Measurements from ENCODE around the gene ADD1.

ADD1 gene

DNA sequence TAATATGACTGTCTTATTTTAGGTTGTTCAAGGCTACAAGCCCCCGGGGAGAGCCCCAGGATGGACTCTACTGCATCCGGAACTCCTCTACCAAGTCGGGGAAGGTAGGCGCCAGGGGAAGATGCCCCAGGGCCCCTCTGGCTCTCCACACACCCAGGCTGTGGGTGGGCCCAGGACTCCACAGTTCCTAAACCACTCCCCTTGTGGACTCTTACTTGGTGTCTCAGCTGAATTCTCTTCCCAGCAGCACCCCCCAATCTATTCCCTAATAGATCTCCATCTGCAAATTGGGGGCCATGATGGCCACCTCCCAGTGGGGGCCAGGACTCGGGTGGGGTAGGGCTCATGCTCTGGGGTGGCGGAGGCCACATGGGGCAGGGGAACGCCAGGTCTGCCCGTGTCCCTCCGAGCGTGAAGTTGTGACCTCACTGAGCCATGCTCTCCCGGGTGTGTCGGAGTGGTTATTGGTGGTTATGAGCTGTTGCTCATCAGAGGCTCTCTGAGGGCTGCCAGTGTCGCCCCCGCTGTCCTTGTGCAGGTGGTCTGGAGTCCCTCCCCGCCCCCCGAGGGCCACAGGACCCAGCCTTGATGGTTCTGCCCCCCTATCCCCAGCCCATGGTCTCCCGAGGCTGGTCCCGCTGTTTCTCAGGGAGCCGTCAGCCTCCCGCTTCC lies 11.2 kb upstream of the ADD1 start:
- WGBS, 2 experiments: 95 to 96% methylated on average over 20 of the region's 20 CpGs
- no peak overlapping the region for H3K27ac ChIP-seq (ENCODE audit: insufficient read depth, low read depth, low read length, poor library complexity, severe bottlenecking)

GRCh38 chr4:2832981-2833670 lies 10.5 kb upstream of the ADD1 start:
- WGBS, 2 experiments: 94 to 95% methylated on average over 19 of the region's 19 CpGs
- H3K4me1 ChIP-seq (ENCODE audit: control insufficient read depth, insufficient read depth, low read length): peaks cover 14% of the 10 kb centered on the region
- H3K36me3 ChIP-seq (ENCODE audit: control insufficient read depth, insufficient read depth, low read length): peaks cover 18% of the 10 kb centered on the region
- no peak overlapping the region for H3K4me3 ChIP-seq (ENCODE audit: insufficient read depth, low read depth, low read length)
- no peaks in the 10 kb centered on the region for H3K9me3 ChIP-seq (ENCODE audit: control insufficient read depth, low read length)
- H3K27me3 ChIP-seq (ENCODE audit: control insufficient read depth, insufficient read depth, low read length, poor library complexity, severe bottlenecking): no peaks in the 10 kb centered on the region
- no peak overlapping the region for H3K27ac ChIP-seq (ENCODE audit: insufficient read depth, low read depth, low read length, poor library complexity, severe bottlenecking)

More for the DNA sequence above, 11.2 kb upstream of the ADD1 start:
- no peaks in the 10 kb centered on the region for H3K9me3 ChIP-seq (ENCODE audit: control insufficient read depth, low read length)
- H3K36me3 ChIP-seq (ENCODE audit: control insufficient read depth, insufficient read depth, low read length): peaks cover 18% of the 10 kb centered on the region
- H3K4me3 ChIP-seq (ENCODE audit: insufficient read depth, low read depth, low read length): no peak overlapping the region
- peaks cover 10% of the 10 kb centered on the region for H3K4me1 ChIP-seq (ENCODE audit: control insufficient read depth, insufficient read depth, low read length)
- H3K27me3 ChIP-seq (ENCODE audit: control insufficient read depth, insufficient read depth, low read length, poor library complexity, severe bottlenecking): no peaks in the 10 kb centered on the region

DNA sequence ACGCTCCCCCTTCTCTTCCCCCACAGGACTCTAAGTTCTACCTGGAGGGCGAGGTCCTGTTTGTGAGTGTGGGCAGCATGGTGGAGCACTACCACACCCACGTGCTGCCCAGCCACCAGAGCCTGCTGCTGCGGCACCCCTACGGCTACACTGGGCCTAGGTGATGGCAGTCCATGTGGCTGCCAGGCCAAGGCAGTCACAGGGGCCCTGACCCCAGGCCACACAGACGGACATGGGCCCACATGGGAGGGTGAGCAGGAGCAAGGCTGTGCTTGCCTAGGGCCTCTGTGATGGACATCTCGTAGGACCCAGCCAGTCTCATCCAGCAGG lies 10.0 kb upstream of the ADD1 start:
- Histone ChIP-seq H3K27ac (ENCODE audit: insufficient read depth, low read depth, low read length, poor library complexity, severe bottlenecking) (no peak overlapping the region), H3K9me3 (ENCODE audit: control insufficient read depth, low read length) (no peaks in the 10 kb centered on the region), H3K4me3 (ENCODE audit: insufficient read depth, low read depth, low read length) (no peak overlapping the region), H3K4me1 (ENCODE audit: control insufficient read depth, insufficient read depth, low read length) (peaks cover 14% of the 10 kb centered on the region), H3K27me3 (ENCODE audit: control insufficient read depth, insufficient read depth, low read length, poor library complexity, severe bottlenecking) (no peaks in the 10 kb centered on the region), H3K36me3 (ENCODE audit: control insufficient read depth, insufficient read depth, low read length) (peaks cover 18% of the 10 kb centered on the region)
- 94 to 96% methylated on average over 7 of the region's 7 CpGs for WGBS, 2 experiments

DNA sequence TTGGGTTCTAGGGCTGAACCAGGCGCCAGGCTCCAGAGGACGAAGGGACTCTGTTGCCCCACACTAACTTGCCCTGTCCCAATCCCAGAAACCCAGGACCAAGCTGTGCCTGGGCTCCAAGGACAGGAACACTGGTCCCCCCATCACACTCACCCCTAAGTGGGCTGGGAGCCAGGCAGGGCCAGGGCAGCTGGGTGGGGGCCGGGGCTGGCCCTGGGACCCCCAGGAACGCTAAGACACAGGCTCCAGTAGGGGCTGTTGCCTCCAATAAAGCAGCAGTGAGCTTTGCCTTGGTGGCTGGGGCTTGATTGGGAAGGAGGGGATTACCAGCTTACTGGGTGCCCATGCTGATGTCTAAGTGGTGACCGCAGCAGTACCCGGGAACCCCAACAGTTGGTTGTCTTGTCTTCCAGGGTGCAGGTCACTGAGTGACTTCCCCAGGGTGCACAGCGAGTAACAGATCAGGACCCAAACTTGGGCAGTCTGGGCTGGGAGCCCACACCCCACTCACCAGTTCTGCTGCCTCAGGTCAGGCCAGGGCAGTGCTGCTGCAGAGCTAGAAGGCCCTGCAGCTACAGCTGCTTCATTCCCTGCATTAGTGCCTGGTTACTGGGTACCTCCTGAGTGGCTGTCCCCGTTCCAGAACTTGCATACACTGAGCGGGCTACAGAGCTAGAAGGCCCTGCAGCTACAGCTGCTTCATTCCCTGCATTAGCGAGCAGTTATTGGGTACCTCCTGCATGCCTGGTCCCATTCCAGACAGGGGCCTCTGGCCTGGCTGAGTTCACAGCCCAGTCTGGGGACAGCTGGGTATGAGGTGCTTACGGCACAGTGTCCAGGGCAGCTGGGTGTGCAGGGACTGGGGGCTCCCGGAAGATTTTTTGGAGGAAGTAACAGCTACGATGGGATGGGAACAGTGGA lies 9.4 kb upstream of the ADD1 start:
- WGBS, 2 experiments: 91 to 93% methylated on average over 13 of the region's 13 CpGs
- H3K27ac ChIP-seq (ENCODE audit: insufficient read depth, low read depth, low read length, poor library complexity, severe bottlenecking): no peak overlapping the region
- H3K36me3 ChIP-seq (ENCODE audit: control insufficient read depth, insufficient read depth, low read length): peaks cover 18% of the 10 kb centered on the region
- H3K4me3 ChIP-seq (ENCODE audit: insufficient read depth, low read depth, low read length): no peak overlapping the region
- peaks cover 14% of the 10 kb centered on the region for H3K4me1 ChIP-seq (ENCODE audit: control insufficient read depth, insufficient read depth, low read length)
- H3K9me3 ChIP-seq (ENCODE audit: control insufficient read depth, low read length): no peaks in the 10 kb centered on the region
- H3K27me3 ChIP-seq (ENCODE audit: control insufficient read depth, insufficient read depth, low read length, poor library complexity, severe bottlenecking): no peaks in the 10 kb centered on the region

DNA sequence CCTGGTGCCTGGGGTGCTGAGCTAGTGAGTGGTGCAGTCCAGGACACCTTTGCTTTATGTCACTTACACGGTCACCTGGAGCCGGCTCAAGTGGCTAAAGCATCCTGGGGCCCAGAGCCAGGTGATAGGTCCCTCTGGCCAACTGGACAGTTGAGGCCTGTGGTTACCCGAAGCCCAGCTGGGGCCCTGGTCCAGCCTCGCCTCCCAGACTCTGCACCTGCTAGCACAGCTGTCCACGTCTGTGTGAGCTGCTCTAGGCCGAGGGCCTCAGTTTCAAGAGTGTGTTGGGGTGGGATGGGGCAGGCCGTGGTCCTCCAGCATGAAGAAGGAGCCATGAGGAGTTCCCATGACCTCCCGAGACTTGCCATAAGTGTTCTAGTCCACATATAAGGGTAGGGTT lies 7.7 kb upstream of the ADD1 start:
- Histone ChIP-seq H3K36me3 (ENCODE audit: control insufficient read depth, insufficient read depth, low read length) (peaks cover 12% of the 10 kb centered on the region), H3K4me1 (ENCODE audit: control insufficient read depth, insufficient read depth, low read length) (peaks cover 14% of the 10 kb centered on the region), H3K9me3 (ENCODE audit: control insufficient read depth, low read length) (no peaks in the 10 kb centered on the region), H3K27me3 (ENCODE audit: control insufficient read depth, insufficient read depth, low read length, poor library complexity, severe bottlenecking) (no peaks in the 10 kb centered on the region), H3K4me3 (ENCODE audit: insufficient read depth, low read depth, low read length) (no peak overlapping the region), H3K27ac (ENCODE audit: insufficient read depth, low read depth, low read length, poor library complexity, severe bottlenecking) (no peak overlapping the region)
- 94 to 95% methylated on average over 8 of the region's 8 CpGs for WGBS, 2 experiments

DNA sequence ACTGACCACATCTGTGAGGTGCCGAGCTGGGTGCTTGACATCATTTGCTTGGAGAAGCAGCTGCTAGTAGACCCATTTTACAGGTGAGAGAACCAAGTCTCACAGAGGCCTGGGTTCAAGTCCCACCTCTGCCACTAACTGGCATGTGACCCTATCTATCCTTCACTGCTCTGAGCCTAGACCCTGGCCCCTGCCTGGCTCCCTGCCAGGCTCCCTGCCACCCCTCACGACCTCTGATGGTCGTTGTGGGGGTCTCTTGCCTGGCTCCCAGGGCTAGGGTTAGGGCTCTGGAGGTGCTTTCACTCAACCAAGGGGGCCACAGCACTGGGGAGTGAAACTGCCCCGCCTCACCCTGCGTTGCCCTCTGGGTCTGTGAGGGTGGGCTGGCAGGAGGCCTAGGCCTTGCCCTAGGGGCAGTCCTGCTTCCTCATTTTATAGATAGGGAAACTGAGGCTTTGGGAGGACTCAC lies 7.2 kb upstream of the ADD1 start:
- H3K4me1 ChIP-seq (ENCODE audit: control insufficient read depth, insufficient read depth, low read length): peaks cover 14% of the 10 kb centered on the region
- H3K9me3 ChIP-seq (ENCODE audit: control insufficient read depth, low read length): no peaks in the 10 kb centered on the region
- WGBS, 2 experiments: 82 to 87% methylated on average over 5 of the region's 5 CpGs
- no peak overlapping the region for H3K4me3 ChIP-seq (ENCODE audit: insufficient read depth, low read depth, low read length)
- H3K27ac ChIP-seq (ENCODE audit: insufficient read depth, low read depth, low read length, poor library complexity, severe bottlenecking): no peak overlapping the region
- H3K36me3 ChIP-seq (ENCODE audit: control insufficient read depth, insufficient read depth, low read length): peaks cover 12% of the 10 kb centered on the region
- no peaks in the 10 kb centered on the region for H3K27me3 ChIP-seq (ENCODE audit: control insufficient read depth, insufficient read depth, low read length, poor library complexity, severe bottlenecking)

DNA sequence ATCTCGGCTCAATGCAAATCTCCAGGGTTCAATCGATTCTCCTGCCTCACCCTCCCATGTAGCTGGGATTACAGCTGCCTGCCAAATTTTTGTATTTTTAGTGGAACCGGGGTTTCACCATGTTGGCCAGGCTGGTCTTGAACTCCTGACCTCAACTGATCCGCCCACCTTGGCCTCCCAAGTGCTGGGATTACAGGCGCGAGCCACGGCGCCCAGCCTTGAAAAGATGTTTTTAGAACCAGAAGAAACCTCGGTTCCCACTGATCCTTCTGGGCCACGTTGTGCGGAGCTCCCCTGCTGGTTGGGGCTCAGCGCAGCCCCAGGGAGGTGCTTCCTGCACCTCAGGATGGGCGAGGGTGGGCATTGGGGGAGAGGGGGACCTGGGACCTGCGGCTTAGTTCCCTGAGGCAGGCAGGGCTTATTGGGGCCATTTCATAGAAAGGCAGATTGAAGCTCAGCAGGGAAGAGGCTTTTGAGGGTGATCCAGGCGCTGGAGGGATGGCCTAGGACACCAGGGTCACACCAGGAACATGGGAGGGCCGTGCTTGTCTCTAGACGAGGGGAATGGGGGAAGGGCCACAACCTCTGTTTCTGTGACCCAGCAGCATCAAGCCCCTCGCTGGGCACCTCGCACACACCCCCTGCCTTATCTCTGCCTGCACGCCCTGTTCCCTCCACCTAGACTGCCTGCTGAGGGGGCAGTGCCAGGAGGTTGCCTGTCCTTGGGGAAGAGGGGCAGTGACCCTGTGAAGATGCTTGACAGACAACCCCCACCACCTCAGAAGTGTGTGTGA lies 6.3 kb upstream of the ADD1 start:
- Histone ChIP-seq H3K27me3 (ENCODE audit: control insufficient read depth, insufficient read depth, low read length, poor library complexity, severe bottlenecking) (no peaks in the 10 kb centered on the region), H3K9me3 (ENCODE audit: control insufficient read depth, low read length) (no peaks in the 10 kb centered on the region), H3K4me1 (ENCODE audit: control insufficient read depth, insufficient read depth, low read length) (peaks cover 14% of the 10 kb centered on the region), H3K36me3 (ENCODE audit: control insufficient read depth, insufficient read depth, low read length) (peaks cover 11% of the 10 kb centered on the region), H3K27ac (ENCODE audit: insufficient read depth, low read depth, low read length, poor library complexity, severe bottlenecking) (no peak overlapping the region), H3K4me3 (ENCODE audit: insufficient read depth, low read depth, low read length) (no peak overlapping the region)
- 62 to 63% methylated on average over 20 of the region's 20 CpGs for WGBS, 2 experiments

- Histone ChIP-seq H3K4me3 (ENCODE audit: insufficient read depth, low read depth, low read length) (no peak overlapping the region), H3K36me3 (ENCODE audit: control insufficient read depth, insufficient read depth, low read length) (peaks cover 4% of the 10 kb centered on the region), H3K27me3 (ENCODE audit: control insufficient read depth, insufficient read depth, low read length, poor library complexity, severe bottlenecking) (no peaks in the 10 kb centered on the region), H3K9me3 (ENCODE audit: control insufficient read depth, low read length) (no peaks in the 10 kb centered on the region), H3K4me1 (ENCODE audit: control insufficient read depth, insufficient read depth, low read length) (peaks cover 14% of the 10 kb centered on the region), H3K27ac (ENCODE audit: insufficient read depth, low read depth, low read length, poor library complexity, severe bottlenecking) (no peak overlapping the region)
- WGBS, 2 experiments: 78 to 81% methylated on average over 8 of the region's 8 CpGs
Measured at GRCh38 chr4:2837904-2838496, 5.6 kb upstream of the ADD1 start.

GRCh38 chr4:2839060-2839459 lies 4.6 kb upstream of the ADD1 start:
- peaks cover 14% of the 10 kb centered on the region for H3K4me1 ChIP-seq (ENCODE audit: control insufficient read depth, insufficient read depth, low read length)
- no peaks in the 10 kb centered on the region for H3K27me3 ChIP-seq (ENCODE audit: control insufficient read depth, insufficient read depth, low read length, poor library complexity, severe bottlenecking)
- WGBS, 2 experiments: 97 to 100% methylated on average over 2 to 3 of the region's 3 CpGs
- H3K9me3 ChIP-seq (ENCODE audit: control insufficient read depth, low read length): no peaks in the 10 kb centered on the region
- no peak overlapping the region for H3K27ac ChIP-seq (ENCODE audit: insufficient read depth, low read depth, low read length, poor library complexity, severe bottlenecking)
- no peak overlapping the region for H3K4me3 ChIP-seq (ENCODE audit: insufficient read depth, low read depth, low read length)
- no peaks in the 10 kb centered on the region for H3K36me3 ChIP-seq (ENCODE audit: control insufficient read depth, insufficient read depth, low read length)
